Activated T-cell treated with anti-CD3 and anti-CD28 coated beads for 4 hours (primary cell): ENCODE measurements around the gene THADA.
"Not testable (repeated sequence)": the region's sequence is repeated elsewhere in the genome, so short reads cannot be mapped to it uniquely, and the experiment has no call there.

Experiments used
- DNase-seq: peaks from one replicate; pipeline ENCODE4 v3.0.0-alpha.2; 2020

THADA gene

GRCh38 chr2:43460174-43460546 is 135.7 kb downstream of the THADA start:
- no peak for DNase-seq

- DNase-seq: no peak
These were observed 136.2 kb downstream of the THADA start for GRCh38 chr2:43459446-43460173.

- no peak for DNase-seq
These were observed 137.7 kb downstream of the THADA start for GRCh38 chr2:43458014-43458628.

- no peak for DNase-seq
These were observed 139.9 kb downstream of the THADA start for GRCh38 chr2:43455731-43456642.

GRCh38 chr2:43455296-43455695 is 140.5 kb downstream of the THADA start:
- DNase-seq: no peak

- DNase-seq: no peak
These were observed 141.0 kb downstream of the THADA start for GRCh38 chr2:43454791-43455190.

GRCh38 chr2:43453179-43454170 is 142.4 kb downstream of the THADA start:
- no peak for DNase-seq

GRCh38 chr2:43452318-43452731 is 143.5 kb downstream of the THADA start:
- no peak for DNase-seq

GRCh38 chr2:43450617-43451016 is 145.2 kb downstream of the THADA start:
- no peak for DNase-seq

GRCh38 chr2:43448822-43449110 is 147.1 kb downstream of the THADA start:
- DNase-seq: no peak

GRCh38 chr2:43448011-43448821 is 147.6 kb downstream of the THADA start:
- no peak for DNase-seq

- DNase-seq: not testable (repeated sequence)
These were observed 149.1 kb downstream of the THADA start for GRCh38 chr2:43446755-43447154.

- DNase-seq: no peak
These were observed 150.1 kb downstream of the THADA start for GRCh38 chr2:43445781-43446180.

GRCh38 chr2:43444989-43445645 is 150.7 kb downstream of the THADA start:
- DNase-seq: no peak

- DNase-seq: no peak
These were observed 152.6 kb downstream of the THADA start for GRCh38 chr2:43443282-43443681.

GRCh38 chr2:43441195-43441594 is 154.6 kb downstream of the THADA start:
- DNase-seq: no peak

- no peak for DNase-seq
These were observed 156.8 kb downstream of the THADA start for GRCh38 chr2:43438858-43439655.

GRCh38 chr2:43438342-43438741 is 157.5 kb downstream of the THADA start:
- DNase-seq: no peak

GRCh38 chr2:43437363-43437762 is 158.5 kb downstream of the THADA start:
- DNase-seq: no peak

- no peak for DNase-seq
These were observed 159.4 kb downstream of the THADA start for GRCh38 chr2:43436431-43436830.
